ENCODE data around the gene MRS2. TPM values are rescaled to one million over a fixed set of nuclear protein-coding genes. Genes with fewer than 3 reads are reported as not detected.

MRS2 gene
- 49.4 and 57.6 TPM in 2 replicates for total RNA-seq
- long read RNA-seq, transcript MRS2-201 (9 exons, 3,821 nt): minor isoform, 10 of 398 reads
- long read RNA-seq, transcript MRS2-202 (10 exons, 1,740 nt): minor isoform, 64 of 398 reads
- long read RNA-seq, transcript MRS2-203 (11 exons, 3,313 nt): major isoform, 250 of 398 reads
- long read RNA-seq, partial matches to known transcripts: 18 of 398 reads
- long read RNA-seq, other reads (novel, unspliced or antisense): 56 of 398 reads

- H3K36me3 Mint-ChIP-seq (ENCODE audit: insufficient read depth): peaks cover 4% of the 10 kb centered on the region
- H3K9me3 Mint-ChIP-seq (ENCODE audit: low read depth): no peaks in the 10 kb centered on the region
- H3K4me3 Mint-ChIP-seq (ENCODE audit: low read depth): peak within 1 kb of the TSS; percentile 93
- DNase-seq (ENCODE audit: low spot score, unreplicated experiment): peak; percentile 72
- peak within 1 kb of the TSS; percentile 92 for H3K27ac Mint-ChIP-seq
- no peaks in the 10 kb centered on the region for H3K27me3 Mint-ChIP-seq
- peaks cover 40% of the 10 kb centered on the region for H3K4me1 Mint-ChIP-seq (ENCODE audit: low read depth)
- TF ChIP-seq CTCF (IDR thresholded peaks at IDR 0.05; ENCODE audit: unreplicated experiment): no peak
Measured at GRCh38 chr6:24402697-24403500, at the start of gene MRS2. MRS2 (plus strand) TSS chr6:24402936; CDS start chr6:24403047, 111 bp downstream.

GRCh38 chr6:24353861-24354260 lies 48.9 kb upstream of the MRS2 start:
- Mint-ChIP-seq H3K4me3 (ENCODE audit: low read depth) (peak overlapping the region; percentile 28), H3K36me3 (ENCODE audit: insufficient read depth) (peaks cover 6% of the 10 kb centered on the region), H3K27ac (no peak overlapping the region), H3K4me1 (ENCODE audit: low read depth) (peaks cover 34% of the 10 kb centered on the region), H3K27me3 (no peaks in the 10 kb centered on the region), H3K9me3 (ENCODE audit: low read depth) (no peaks in the 10 kb centered on the region)
- no peak for DNase-seq (ENCODE audit: low spot score, unreplicated experiment)
- no peak for TF ChIP-seq CTCF (IDR thresholded peaks at IDR 0.05; ENCODE audit: unreplicated experiment)

GRCh38 chr6:24355393-24355792 lies 47.3 kb upstream of the MRS2 start:
- H3K27me3 Mint-ChIP-seq: no peaks in the 10 kb centered on the region

GRCh38 chr6:24356310-24356973 lies 46.3 kb upstream of the MRS2 start:
- Mint-ChIP-seq H3K27ac (peak overlapping the region; percentile 90), H3K27me3 (no peaks in the 10 kb centered on the region), H3K36me3 (ENCODE audit: insufficient read depth) (no peaks in the 10 kb centered on the region), H3K4me1 (ENCODE audit: low read depth) (peaks cover 35% of the 10 kb centered on the region), H3K9me3 (ENCODE audit: low read depth) (no peaks in the 10 kb centered on the region), H3K4me3 (ENCODE audit: low read depth) (peak overlapping the region; percentile 92)
- TF ChIP-seq CTCF (IDR thresholded peaks at IDR 0.05; ENCODE audit: unreplicated experiment): no peak
- no peak for DNase-seq (ENCODE audit: low spot score, unreplicated experiment)

More at GRCh38 chr6:24355393-24355792, 47.3 kb upstream of the MRS2 start:
- DNase-seq (ENCODE audit: low spot score, unreplicated experiment): no peak
- peak overlapping the region; percentile 71 for H3K4me3 Mint-ChIP-seq (ENCODE audit: low read depth)
- TF ChIP-seq CTCF (IDR thresholded peaks at IDR 0.05; ENCODE audit: unreplicated experiment): no peak
- peaks cover 6% of the 10 kb centered on the region for H3K36me3 Mint-ChIP-seq (ENCODE audit: insufficient read depth)
- peaks cover 34% of the 10 kb centered on the region for H3K4me1 Mint-ChIP-seq (ENCODE audit: low read depth)
- no peaks in the 10 kb centered on the region for H3K9me3 Mint-ChIP-seq (ENCODE audit: low read depth)
- H3K27ac Mint-ChIP-seq: no peak overlapping the region
